ENCODE results near the gene VAPA. TPM values are rescaled to one million over a fixed set of nuclear protein-coding genes. Genes with fewer than 3 reads are reported as not detected.

Gene VAPA
- total RNA-seq, 1 donor from 2014 or later, result 169 TPM

GRCh38 chr18:9987931-9988330 is 74.1 kb downstream of the VAPA start:
- Histone ChIP-seq H3K4me3 (ENCODE audit: low read depth, low read length) (no peak overlapping the region), H3K27me3 (ENCODE audit: control insufficient read depth, insufficient read depth, low read length) (peaks cover 2% of the 10 kb centered on the region), H3K36me3 (ENCODE audit: control insufficient read depth, insufficient read depth, low read length) (no peaks in the 10 kb centered on the region)
- no peak for DNase-seq (ENCODE audit: low read depth)
- TF ChIP-seq CTCF (IDR thresholded peaks at IDR 0.05; ENCODE audit: insufficient read depth, low read length, poor library complexity, severe bottlenecking), result no peak

- no peak for TF ChIP-seq CTCF (IDR thresholded peaks at IDR 0.05; ENCODE audit: insufficient read depth, low read length, poor library complexity, severe bottlenecking)
- no peaks in the 10 kb centered on the region for H3K36me3 ChIP-seq (ENCODE audit: control insufficient read depth, insufficient read depth, low read length)
- peaks cover 2% of the 10 kb centered on the region for H3K27me3 ChIP-seq (ENCODE audit: control insufficient read depth, insufficient read depth, low read length)
- DNase-seq (ENCODE audit: low read depth), result no peak
- no peak overlapping the region for H3K4me3 ChIP-seq (ENCODE audit: low read depth, low read length)
Measured at GRCh38 chr18:9988665-9989064, 74.8 kb downstream of the VAPA start.

- no peak for TF ChIP-seq CTCF (IDR thresholded peaks at IDR 0.05; ENCODE audit: insufficient read depth, low read length, poor library complexity, severe bottlenecking)
- no peak for DNase-seq (ENCODE audit: low read depth)
- Histone ChIP-seq H3K36me3 (ENCODE audit: control insufficient read depth, insufficient read depth, low read length) (no peaks in the 10 kb centered on the region), H3K4me3 (ENCODE audit: low read depth, low read length) (no peak overlapping the region), H3K27me3 (ENCODE audit: control insufficient read depth, insufficient read depth, low read length) (peaks cover 2% of the 10 kb centered on the region)
Measured at GRCh38 chr18:9989481-9989880, 75.7 kb downstream of the VAPA start.

- no peak for TF ChIP-seq CTCF (IDR thresholded peaks at IDR 0.05; ENCODE audit: insufficient read depth, low read length, poor library complexity, severe bottlenecking)
- no peak for DNase-seq (ENCODE audit: low read depth)
- peaks cover 2% of the 10 kb centered on the region for H3K27me3 ChIP-seq (ENCODE audit: control insufficient read depth, insufficient read depth, low read length)
Measured at GRCh38 chr18:9991011-9992000, 77.5 kb downstream of the VAPA start.

GRCh38 chr18:9992300-9992972 is 78.6 kb downstream of the VAPA start:
- Histone ChIP-seq H3K27me3 (ENCODE audit: control insufficient read depth, insufficient read depth, low read length) (peaks cover 2% of the 10 kb centered on the region), H3K4me3 (ENCODE audit: low read depth, low read length) (no peak overlapping the region), H3K36me3 (ENCODE audit: control insufficient read depth, insufficient read depth, low read length) (no peaks in the 10 kb centered on the region)
- no peak for TF ChIP-seq CTCF (IDR thresholded peaks at IDR 0.05; ENCODE audit: insufficient read depth, low read length, poor library complexity, severe bottlenecking)
- no peak for DNase-seq (ENCODE audit: low read depth)

More at GRCh38 chr18:9991011-9992000, 77.5 kb downstream of the VAPA start:
- Histone ChIP-seq H3K36me3 (ENCODE audit: control insufficient read depth, insufficient read depth, low read length) (no peaks in the 10 kb centered on the region), H3K4me3 (ENCODE audit: low read depth, low read length) (no peak overlapping the region)
